GM19438 (cell line): ENCODE measurements around the gene STAP2.
"Not testable (repeated sequence)": the region's sequence is repeated elsewhere in the genome, so short reads cannot be mapped to it uniquely, and the experiment has no call there.

Experiments used
- ATAC-seq: cut with Tn5 transposase; IDR thresholded peaks from one replicate; pipeline ENCODE4 v1.9.1; 2021; ENCODE audit warnings: low read depth; ENCODE audit not compliant: unreplicated experiment

STAP2 gene

DNA sequence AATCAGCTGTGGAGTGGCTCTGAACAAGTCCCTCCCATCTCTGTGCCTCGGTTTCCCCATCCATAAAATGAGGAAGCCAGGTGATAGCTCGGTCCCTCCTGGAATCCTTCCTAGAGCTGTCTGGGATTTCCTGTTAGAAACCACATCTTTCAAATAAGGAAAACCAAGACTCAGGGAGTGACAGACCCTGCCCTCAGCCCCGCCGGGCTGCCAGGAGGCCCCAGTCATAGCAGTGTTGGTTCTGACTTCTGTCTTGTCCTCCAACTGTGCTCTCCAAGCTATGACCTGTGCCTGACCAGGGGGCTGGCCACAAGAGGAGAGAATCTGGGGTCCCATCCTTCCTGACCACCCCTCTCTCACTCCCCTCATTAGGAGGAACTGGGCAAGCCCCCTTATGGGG is 60.6 kb downstream of the STAP2 start:
- ATAC-seq, result no peak

DNA sequence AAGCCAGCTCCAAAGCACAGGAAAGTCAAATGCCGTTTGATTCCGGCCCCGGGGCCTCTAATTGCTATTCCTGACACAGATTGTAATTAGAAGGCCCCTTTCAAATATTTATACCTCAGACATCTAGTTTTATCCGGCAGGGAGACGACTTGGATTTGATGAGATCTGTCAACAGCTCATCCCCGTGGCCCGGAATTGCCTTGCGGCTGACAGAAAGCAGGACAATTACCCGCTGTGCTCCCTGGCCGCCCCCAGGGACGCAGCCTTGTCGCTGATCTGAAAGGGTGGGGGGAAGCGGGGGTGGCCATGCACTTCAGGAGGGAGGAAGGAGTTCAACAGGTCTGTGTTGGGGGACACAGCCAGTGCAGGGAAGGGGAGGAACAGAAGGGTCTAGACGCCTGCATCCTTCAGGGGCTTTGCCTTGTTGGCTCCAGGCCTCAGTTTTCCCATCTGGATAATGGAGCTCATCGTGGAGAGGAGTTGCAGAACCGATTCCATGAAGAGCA is 61.4 kb downstream of the STAP2 start:
- no peak for ATAC-seq

DNA sequence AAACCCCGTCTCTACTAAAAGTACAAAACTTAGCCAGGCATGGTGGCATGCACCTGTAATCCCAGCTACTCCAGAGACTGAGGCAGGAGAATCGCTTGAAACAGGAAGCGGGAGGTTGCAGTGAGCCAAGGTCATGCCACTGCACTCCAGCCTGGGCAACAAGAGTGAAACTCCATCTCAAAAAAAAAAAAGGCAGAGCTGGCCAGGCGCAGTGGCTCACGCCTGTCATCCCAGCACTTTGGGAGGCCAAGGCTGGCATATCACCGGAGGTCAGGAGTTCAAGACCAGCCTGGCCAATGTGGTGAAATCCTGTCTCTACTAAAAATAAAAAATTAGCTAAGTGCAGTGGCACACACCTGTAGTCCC is 64.3 kb downstream of the STAP2 start:
- not testable (repeated sequence) for ATAC-seq
